HG03064 (cell line): Measurements from ENCODE around the gene ECHS1.
"Not testable (repeated sequence)": the region's sequence is repeated elsewhere in the genome, so short reads cannot be mapped to it uniquely, and the experiment has no call there.

Experiments used
- ATAC-seq: cut with Tn5 transposase; IDR thresholded peaks from one replicate; pipeline ENCODE4 v1.9.1; 2021; ENCODE audit warnings: low read depth; ENCODE audit not compliant: unreplicated experiment

ECHS1 gene

GRCh38 chr10:133373174-133374090 is at the start of gene ECHS1:
Gene ECHS1, minus strand, starts transcription at chr10:133373354. Its CDS starts 21 bp downstream, at chr10:133373333.
- ATAC-seq = peak; percentile 86

- no peak for ATAC-seq
Measured at GRCh38 chr10:133422223-133422806, 49.2 kb upstream of the ECHS1 start.

- no peak for ATAC-seq
Measured at GRCh38 chr10:133421336-133422222, 48.4 kb upstream of the ECHS1 start.

GRCh38 chr10:133420579-133420978 is 47.4 kb upstream of the ECHS1 start:
- no peak for ATAC-seq

- no peak for ATAC-seq
Measured at GRCh38 chr10:133420028-133420427, 46.9 kb upstream of the ECHS1 start.

GRCh38 chr10:133419211-133419950 is 46.2 kb upstream of the ECHS1 start:
- ATAC-seq = no peak

- ATAC-seq = no peak
Measured at GRCh38 chr10:133418289-133418993, 45.3 kb upstream of the ECHS1 start.

- ATAC-seq = no peak
Measured at GRCh38 chr10:133415752-133416151, 42.6 kb upstream of the ECHS1 start.

GRCh38 chr10:133414401-133414800 is 41.2 kb upstream of the ECHS1 start:
- not testable (repeated sequence) for ATAC-seq

GRCh38 chr10:133412381-133412711 is 39.2 kb upstream of the ECHS1 start:
- no peak for ATAC-seq

- no peak for ATAC-seq
Measured at GRCh38 chr10:133411523-133412380, 38.6 kb upstream of the ECHS1 start.

GRCh38 chr10:133405844-133406527 is 32.8 kb upstream of the ECHS1 start:
- ATAC-seq = peak; percentile 62

- no peak for ATAC-seq
Measured at GRCh38 chr10:133405272-133405671, 32.1 kb upstream of the ECHS1 start.

- no peak for ATAC-seq
Measured at GRCh38 chr10:133403784-133404183, 30.6 kb upstream of the ECHS1 start.

GRCh38 chr10:133403359-133403758 is 30.2 kb upstream of the ECHS1 start:
- ATAC-seq = no peak

- ATAC-seq = no peak
Measured at GRCh38 chr10:133401981-133402725, 29.0 kb upstream of the ECHS1 start.

GRCh38 chr10:133401500-133401899 is 28.3 kb upstream of the ECHS1 start:
- ATAC-seq = no peak
